A673 (cell line): Measurements from ENCODE around the gene FAM13C. TPM values are rescaled to one million over a fixed set of nuclear protein-coding genes. Genes with fewer than 3 reads are reported as not detected.

Source experiments
- BruUV-seq: library from RNA; stranded (reverse); fragments of 400-500 nt; replicated peaks from 2 replicates; lab custom pipeline; 2021; lab: Mats Ljungman, UMichigan
- CTCF ChIA-PET: fragments of 300-600 bp; sonication (Branson Sonifier 250); formaldehyde crosslinking; loops from one replicate; lab custom pipeline; 2022; ENCODE audit warnings: antibody characterized with exemption; lab: Charles Lee
- POLR2A ChIA-PET: fragments of 300-600 bp; sonication (Branson Sonifier 250); formaldehyde crosslinking; loops from one replicate; lab custom pipeline; 2022; ENCODE audit warnings: antibody characterized with exemption; ENCODE audit not compliant: low non-redundant PET; lab: Charles Lee
- DNase-seq: peaks from one replicate; pipeline ENCODE4 v3.0.0-alpha.2; 2015; ENCODE audit warnings: low spot score
- H3K27ac ChIP-seq: fragments of 200-600 bp; sonication (generic); 2 replicates; pipeline ENCODE4 v1.5.1; 2016; ENCODE audit warnings: mixed run types, low read depth, mild to moderate bottlenecking, mixed read lengths, antibody characterized with exemption, low read length; ENCODE audit not compliant: poor library complexity, severe bottlenecking
- H3K27me3 ChIP-seq: fragments of 200-600 bp; sonication (generic); replicated peaks from 2 replicates; pipeline ENCODE4 v1.6.1; 2017; ENCODE audit warnings: mixed run types, low read depth, mild to moderate bottlenecking, mixed read lengths, antibody characterized with exemption, low read length; ENCODE audit not compliant: insufficient read depth, poor library complexity
- H3K36me3 ChIP-seq: fragments of 200-600 bp; sonication (generic); 2 replicates; pipeline ENCODE4 v1.6.1; 2016; ENCODE audit warnings: mixed run types, mild to moderate bottlenecking, mixed read lengths, antibody characterized with exemption, low read length; ENCODE audit not compliant: insufficient read depth, poor library complexity, severe bottlenecking
- H3K4me1 ChIP-seq: fragments of 200-600 bp; sonication (generic); 2 replicates; pipeline ENCODE4 v1.6.1; 2017; ENCODE audit warnings: mixed run types, mild to moderate bottlenecking, mixed read lengths, antibody characterized with exemption, low read length; ENCODE audit not compliant: insufficient read depth, poor library complexity, severe bottlenecking
- H3K4me3 ChIP-seq: fragments of 200-600 bp; sonication (generic); 2 replicates; pipeline ENCODE4 v1.5.1; 2016; ENCODE audit warnings: low read depth, mixed run types, mild to moderate bottlenecking, mixed read lengths, low read length; ENCODE audit not compliant: poor library complexity, severe bottlenecking
- H3K9me3 ChIP-seq: fragments of 200-600 bp; sonication (generic); 2 replicates; pipeline ENCODE4 v1.6.1; 2016; ENCODE audit warnings: mixed run types, low read depth, mild to moderate bottlenecking, mixed read lengths, antibody characterized with exemption, low read length; ENCODE audit not compliant: poor library complexity, severe bottlenecking
- EZH2 ChIP-seq: fragments of 200-600 bp; sonication (generic); IDR thresholded peaks from 2 replicates; pipeline ENCODE4 v1.6.1; 2017; ENCODE audit warnings: borderline replicate concordance, low read depth, mild to moderate bottlenecking, mixed read lengths, antibody characterized with exemption, low read length; ENCODE audit not compliant: poor library complexity, severe bottlenecking
- intact Hi-C: fragments of 100-400 bp; cut with micrococcal nuclease; formaldehyde crosslinking; loops from one replicate; pipeline ENCODE4 v1.10.0; 2022; ENCODE audit not compliant: unreplicated experiment
- total RNA-seq: library from RNA; stranded (reverse); gene quantifications from 2 replicates; pipeline ENCODE4 v1.2.3, GENCODE V29; 2021
- TF ChIP-seq, protein P1 (sequence below): fragments of 300-800, 200-600 bp; sonication (generic); conservative IDR thresholded peaks from 2 replicates; pipeline ENCODE4 v1.5.1; 2017; ENCODE audit warnings: low read depth, mild to moderate bottlenecking, antibody characterized with exemption, low read length, moderate library complexity, mixed read lengths

The FAM13C gene
- total RNA-seq, 1 experiment from 2014 or later: 21.2 TPM

DNA sequence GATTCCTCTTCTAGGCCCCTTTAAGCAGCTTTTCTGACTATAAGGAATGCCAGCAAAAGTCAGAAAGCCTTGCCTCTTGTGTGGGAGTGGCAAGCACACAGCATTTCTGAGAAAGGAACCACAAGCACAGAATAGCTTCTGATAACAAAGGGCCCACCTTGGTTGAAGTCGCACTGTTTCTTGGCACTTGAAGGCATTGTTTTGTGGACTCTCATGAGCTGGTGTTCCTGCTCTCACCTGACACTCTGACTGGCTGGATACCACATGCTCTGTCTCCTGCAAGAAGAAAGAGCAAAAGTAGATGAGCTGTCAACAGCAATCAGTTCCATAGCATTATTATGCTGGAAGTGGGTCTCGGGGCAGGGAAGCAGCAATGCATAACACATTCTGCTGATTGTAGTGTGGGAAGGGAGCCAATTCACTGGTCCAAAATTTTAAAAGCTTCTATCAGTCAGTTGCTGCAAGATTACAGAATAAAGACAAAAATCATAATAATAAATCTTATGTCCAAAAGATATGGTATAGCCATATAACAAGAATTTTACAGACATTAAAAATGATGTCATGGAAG lies 38.4 kb downstream of the FAM13C start:
- no TSS peak for BruUV-seq
- intact Hi-C loops: no loop called here
- Histone ChIP-seq H3K36me3 (no peaks in the 10 kb centered on the region), H3K27me3 (no peaks in the 10 kb centered on the region), H3K4me1 (peaks cover 12% of the 10 kb centered on the region), H3K9me3 (no peaks in the 10 kb centered on the region), H3K27ac (no peak overlapping the region), H3K4me3 (no peak overlapping the region)
- TF ChIP-seq EZH2: no peak
- TF ChIP-seq, protein P1, sequence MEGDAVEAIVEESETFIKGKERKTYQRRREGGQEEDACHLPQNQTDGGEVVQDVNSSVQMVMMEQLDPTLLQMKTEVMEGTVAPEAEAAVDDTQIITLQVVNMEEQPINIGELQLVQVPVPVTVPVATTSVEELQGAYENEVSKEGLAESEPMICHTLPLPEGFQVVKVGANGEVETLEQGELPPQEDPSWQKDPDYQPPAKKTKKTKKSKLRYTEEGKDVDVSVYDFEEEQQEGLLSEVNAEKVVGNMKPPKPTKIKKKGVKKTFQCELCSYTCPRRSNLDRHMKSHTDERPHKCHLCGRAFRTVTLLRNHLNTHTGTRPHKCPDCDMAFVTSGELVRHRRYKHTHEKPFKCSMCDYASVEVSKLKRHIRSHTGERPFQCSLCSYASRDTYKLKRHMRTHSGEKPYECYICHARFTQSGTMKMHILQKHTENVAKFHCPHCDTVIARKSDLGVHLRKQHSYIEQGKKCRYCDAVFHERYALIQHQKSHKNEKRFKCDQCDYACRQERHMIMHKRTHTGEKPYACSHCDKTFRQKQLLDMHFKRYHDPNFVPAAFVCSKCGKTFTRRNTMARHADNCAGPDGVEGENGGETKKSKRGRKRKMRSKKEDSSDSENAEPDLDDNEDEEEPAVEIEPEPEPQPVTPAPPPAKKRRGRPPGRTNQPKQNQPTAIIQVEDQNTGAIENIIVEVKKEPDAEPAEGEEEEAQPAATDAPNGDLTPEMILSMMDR: no peak
- ChIA-PET POLR2A (no interaction called here), CTCF (no interaction called here)
- no peak for DNase-seq

DNA sequence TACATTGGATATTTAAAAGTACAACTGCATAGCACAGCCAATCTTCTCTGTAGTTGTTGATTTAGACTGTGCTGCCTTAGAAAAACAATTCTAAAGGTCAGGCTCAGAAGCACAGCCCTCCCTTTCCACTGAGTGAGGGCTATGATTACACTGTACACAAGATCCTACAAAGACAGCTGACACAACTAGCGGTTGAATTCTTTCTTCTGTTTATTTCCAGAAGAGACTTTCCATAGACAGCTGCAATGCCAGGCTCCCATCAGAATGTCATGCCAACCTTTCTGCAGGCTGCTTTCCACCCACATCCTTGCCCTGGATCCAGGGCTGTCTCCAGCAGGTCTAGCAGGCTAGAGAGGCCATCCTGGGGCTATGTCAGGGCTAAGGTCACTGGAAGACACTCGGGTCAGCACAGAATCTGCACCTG lies 39.3 kb downstream of the FAM13C start:
- no peaks in the 10 kb centered on the region for H3K36me3 ChIP-seq
- no peak overlapping the region for H3K27ac ChIP-seq
- no TSS peak for BruUV-seq
- H3K4me3 ChIP-seq: no peak overlapping the region
- ChIA-PET POLR2A (no interaction called here), CTCF (no interaction called here)
- peaks cover 14% of the 10 kb centered on the region for H3K4me1 ChIP-seq
- H3K9me3 ChIP-seq: no peaks in the 10 kb centered on the region
- TF ChIP-seq, protein P1: no peak
- no peak for TF ChIP-seq EZH2
- H3K27me3 ChIP-seq: no peaks in the 10 kb centered on the region
- DNase-seq: no peak
- intact Hi-C loops: no loop called here

DNA sequence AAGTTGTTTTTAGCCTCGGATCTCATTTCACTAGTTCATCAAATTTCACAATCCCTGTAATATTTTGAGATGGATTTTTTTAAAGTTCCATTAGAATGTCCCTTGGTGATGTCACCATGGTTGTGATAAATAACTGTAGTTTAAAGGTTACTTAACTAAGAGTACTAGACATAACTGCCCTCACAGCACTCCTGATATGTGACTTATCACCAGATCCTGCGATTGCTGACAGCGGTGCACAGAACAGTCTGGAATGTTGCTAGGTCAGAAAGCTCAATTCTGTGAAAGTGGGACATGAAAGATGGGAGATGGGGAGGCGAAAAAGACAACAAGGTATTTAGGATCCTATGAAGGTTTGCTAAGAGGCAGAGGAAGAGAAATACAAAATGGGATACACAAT lies 40.2 kb downstream of the FAM13C start:
- Histone ChIP-seq H3K27ac (no peak overlapping the region), H3K4me3 (no peak overlapping the region), H3K9me3 (no peaks in the 10 kb centered on the region), H3K4me1 (peaks cover 14% of the 10 kb centered on the region), H3K27me3 (no peaks in the 10 kb centered on the region), H3K36me3 (no peaks in the 10 kb centered on the region)
- ChIA-PET POLR2A (no interaction called here), CTCF (no interaction called here)
- intact Hi-C loops: no loop called here
- TF ChIP-seq EZH2: no peak
- TF ChIP-seq, protein P1: no peak
- DNase-seq: no peak
- no TSS peak for BruUV-seq
